ENCODE results near the gene EMILIN3.

- no peak for TF ChIP-seq MAX (IDR thresholded peaks at IDR 0.05; ENCODE audit: insufficient read depth, insufficient read length)
- TF ChIP-seq CTCF (IDR thresholded peaks at IDR 0.05; ENCODE audit: extremely low read depth in 1 of 2, insufficient read depth in 1 of 2, low read depth in 1 of 2, low read length in 2 of 2), result no peak
- no peak for TF ChIP-seq GATA2 (IDR thresholded peaks at IDR 0.05; ENCODE audit: insufficient read depth, insufficient read length, low read depth, low read length)
- TF ChIP-seq POLR2AphosphoS5 (IDR thresholded peaks at IDR 0.05; ENCODE audit: insufficient read depth, low read depth, low read length), result no peak
Measured at GRCh38 chr20:41365777-41366545, 657 bp downstream of the EMILIN3 start.
